ENCODE measurements around the gene SSH2. TPM values are rescaled to one million over a fixed set of nuclear protein-coding genes. Genes with fewer than 3 reads are reported as not detected.
A peak's percentile ranks its signal among the peaks of the same experiment; 100 is the strongest.

The SSH2 gene
- total and polyA plus RNA-seq, 2 experiments from 2014 or later, result 8.3 to 18.9 TPM

DNA sequence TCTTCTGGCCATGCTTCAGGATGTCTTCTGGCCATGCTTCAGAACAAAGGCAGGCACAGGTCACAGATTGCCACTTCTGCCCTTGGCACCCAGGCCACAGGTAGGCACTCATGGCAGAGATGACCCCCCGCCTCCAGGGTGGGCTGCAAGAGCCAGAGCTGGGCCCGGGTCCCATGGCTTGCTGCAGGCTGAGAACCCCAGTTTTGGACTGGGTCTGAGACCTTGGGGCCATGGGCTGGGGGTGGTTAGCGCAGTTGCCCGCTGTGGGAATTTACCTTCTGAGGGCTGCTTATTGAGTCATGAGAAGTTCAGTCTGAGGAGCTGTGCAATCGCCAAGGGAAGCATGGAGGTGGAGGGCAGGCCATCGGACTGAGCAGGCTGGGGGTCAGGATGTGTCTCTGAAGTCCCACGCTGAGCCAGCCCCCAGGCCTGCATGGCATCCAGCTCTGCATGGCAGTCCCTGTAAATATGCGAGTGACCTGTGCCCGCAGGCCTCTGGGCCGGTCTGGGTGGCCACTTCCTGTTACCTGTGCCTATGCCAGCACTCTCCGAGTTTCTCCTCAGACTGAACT, 335.4 kb downstream of the SSH2 start:
- Histone ChIP-seq H3K27me3 (replicated peaks; ENCODE audit: insufficient read depth) (no peaks in the 10 kb centered on the region), H3K36me3 (ENCODE audit: low read depth) (no peaks in the 10 kb centered on the region), H3F3A (ENCODE audit: insufficient read depth) (peaks cover 20% of the 10 kb centered on the region; the same call in 1 of the 2 replicates), H3K9ac (no peak overlapping the region), H3K4me2 (ENCODE audit: unreplicated experiment) (no peak overlapping the region), H3K9me2 (ENCODE audit: insufficient read depth) (no peaks in the 10 kb centered on the region), H3K4me1 (ENCODE audit: insufficient read depth) (peaks cover 23% of the 10 kb centered on the region), H3K79me2 (ENCODE audit: insufficient read depth) (no peaks in the 10 kb centered on the region), H2AFZ (no peak overlapping the region), H3K27ac (no peak overlapping the region), H3K4me3 (no peak overlapping the region; the same call in 1 of the 2 replicates), H4K20me1 (ENCODE audit: insufficient read depth) (no peaks in the 10 kb centered on the region), H3K9me3 (ENCODE audit: low read depth) (no peaks in the 10 kb centered on the region)
- no peak for DNase-seq
- WGBS, 2 experiments (ENCODE audit: low coverage in 1 of 2, low lambda C conversion rate in 2 of 2, missing lambda C conversion rate in 2 of 2), result 82 to 85% methylated on average over 11 of the region's 11 CpGs
- TF ChIP-seq EZH2 (IDR thresholded peaks at IDR 0.05; ENCODE audit: insufficient read depth, poor library complexity, severe bottlenecking) (no peak), EZH2phosphoT487 (IDR thresholded peaks at IDR 0.05; ENCODE audit: insufficient read depth, low read depth) (no peak)
- in situ Hi-C loops (cut with MboI), result no loop called here

DNA sequence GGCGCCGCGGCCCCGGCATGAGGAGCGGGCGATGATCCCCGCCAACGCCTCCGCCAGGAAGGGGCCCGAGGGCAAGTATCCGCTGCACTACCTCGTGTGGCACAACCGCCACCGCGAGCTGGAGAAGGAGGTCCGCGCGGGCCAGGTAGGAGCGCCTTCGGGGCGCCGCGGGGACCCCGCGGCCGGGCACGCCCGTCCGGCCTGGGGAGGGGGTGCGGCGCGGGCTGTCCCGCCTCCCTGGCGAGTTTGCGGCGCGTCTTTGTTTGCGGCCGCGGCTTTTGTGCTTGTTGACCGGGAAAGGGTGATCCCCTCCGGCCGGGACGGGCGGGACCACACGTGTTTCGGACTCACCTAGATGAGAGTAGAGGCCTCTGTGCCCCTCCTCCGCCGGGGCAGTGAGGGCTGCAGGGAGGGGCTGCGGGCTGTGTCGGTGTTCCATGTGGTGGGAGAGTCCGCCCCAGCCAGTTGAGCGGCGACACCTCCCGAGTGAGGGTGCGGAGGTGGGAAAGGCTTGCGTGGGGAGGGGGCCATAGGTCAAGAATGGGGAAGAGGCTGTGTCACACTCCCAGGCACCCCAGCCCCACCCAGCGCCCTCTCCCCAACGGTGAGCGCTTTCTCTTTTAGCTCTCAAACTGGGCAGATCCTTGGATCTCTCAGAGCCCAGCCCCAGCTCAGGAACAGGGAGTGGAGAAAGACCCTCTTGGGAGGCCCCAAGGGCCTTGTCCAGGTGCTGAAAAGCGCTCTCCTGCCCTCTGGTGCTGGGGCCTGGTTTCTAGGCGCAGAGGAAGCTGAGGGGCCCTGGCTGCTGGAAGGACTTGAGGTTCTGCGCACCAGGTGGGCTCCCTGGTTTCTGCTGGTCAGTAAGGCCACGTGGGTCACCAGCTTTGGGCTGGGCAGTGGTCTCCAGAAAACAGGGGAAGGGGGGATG, 336.2 kb downstream of the SSH2 start:
- peaks cover 23% of the 10 kb centered on the region for H3K4me1 ChIP-seq (ENCODE audit: insufficient read depth)

GRCh38 chr17:29592850-29593551, 337.0 kb downstream of the SSH2 start, which contains the start of gene ANKRD13B:
Gene ANKRD13B (plus strand): TSS chr17:29593132. CDS start chr17:29593622, 490 bp downstream.
- Histone ChIP-seq H4K20me1 (ENCODE audit: insufficient read depth) (no peaks in the 10 kb centered on the region), H3K79me2 (ENCODE audit: insufficient read depth) (peaks cover 9% of the 10 kb centered on the region), H3F3A (ENCODE audit: insufficient read depth) (peaks cover 20% of the 10 kb centered on the region; the same call in 1 of the 2 replicates), H3K27ac (no peak within 1 kb of the TSS), H3K4me2 (ENCODE audit: unreplicated experiment) (peak within 1 kb of the TSS; percentile 76), H3K9me3 (ENCODE audit: low read depth) (no peaks in the 10 kb centered on the region), H3K9me2 (ENCODE audit: insufficient read depth) (no peaks in the 10 kb centered on the region), H3K4me3 (peak within 1 kb of the TSS; percentile 70), H3K36me3 (ENCODE audit: low read depth) (no peaks in the 10 kb centered on the region), H3K4me1 (ENCODE audit: insufficient read depth) (peaks cover 24% of the 10 kb centered on the region), H2AFZ (peak within 1 kb of the TSS; percentile 79), H3K9ac (peak within 1 kb of the TSS; percentile 25; the same call in 1 of the 2 replicates), H3K27me3 (replicated peaks; ENCODE audit: insufficient read depth) (no peaks in the 10 kb centered on the region)
- no peak for TF ChIP-seq EZH2 (IDR thresholded peaks at IDR 0.05; ENCODE audit: insufficient read depth, poor library complexity, severe bottlenecking)
- TF ChIP-seq EZH2phosphoT487 (IDR thresholded peaks at IDR 0.05; ENCODE audit: insufficient read depth, low read depth), result no peak
- 1 to 3% methylated on average over 33 to 40 of the region's 96 CpGs for WGBS, 2 experiments (ENCODE audit: low coverage in 1 of 2, low lambda C conversion rate in 2 of 2, missing lambda C conversion rate in 2 of 2)
- DNase-seq, result peak; percentile 59
- in situ Hi-C loops (cut with MboI), result no loop called here

More for the DNA sequence above, 336.2 kb downstream of the SSH2 start:
- H3K4me2 ChIP-seq (ENCODE audit: unreplicated experiment), result peak overlapping the region; percentile 75
- peak; percentile 52 for DNase-seq
- peak overlapping the region; percentile 25; the same call in 1 of the 2 replicates for H3K9ac ChIP-seq
- no peaks in the 10 kb centered on the region for H3K9me3 ChIP-seq (ENCODE audit: low read depth)
- no peak overlapping the region for H3K27ac ChIP-seq
- H3K36me3 ChIP-seq (ENCODE audit: low read depth), result no peaks in the 10 kb centered on the region
- H3K27me3 ChIP-seq (replicated peaks; ENCODE audit: insufficient read depth), result no peaks in the 10 kb centered on the region
- H2AFZ ChIP-seq, result peak overlapping the region; percentile 74
- H3K79me2 ChIP-seq (ENCODE audit: insufficient read depth), result 0 out of 2 replicates have a peak, but pooled peaks cover under 1% of the 10 kb centered on the region
- WGBS, 2 experiments (ENCODE audit: low coverage in 1 of 2, low lambda C conversion rate in 2 of 2, missing lambda C conversion rate in 2 of 2), result 12 to 14% methylated on average over 42 to 44 of the region's 64 CpGs
- H3K9me2 ChIP-seq (ENCODE audit: insufficient read depth), result no peaks in the 10 kb centered on the region
- peaks cover 20% of the 10 kb centered on the region; the same call in 1 of the 2 replicates for H3F3A ChIP-seq (ENCODE audit: insufficient read depth)
- no peak for TF ChIP-seq EZH2 (IDR thresholded peaks at IDR 0.05; ENCODE audit: insufficient read depth, poor library complexity, severe bottlenecking)
- no peak for TF ChIP-seq EZH2phosphoT487 (IDR thresholded peaks at IDR 0.05; ENCODE audit: insufficient read depth, low read depth)
- no peaks in the 10 kb centered on the region for H4K20me1 ChIP-seq (ENCODE audit: insufficient read depth)
- in situ Hi-C loops (cut with MboI), result no loop called here
- H3K4me3 ChIP-seq, result peak overlapping the region; percentile 70

All from GM23248 (cell line).